Measurements from ENCODE around the gene ADGRD1. TPM values are rescaled to one million over a fixed set of nuclear protein-coding genes. Genes with fewer than 3 reads are reported as not detected.

ADGRD1 gene
- polyA plus RNA-seq, 3 donors, result 4.7 to 17.9 (median 4.9) TPM

- 100% methylated on average over 3 of the region's 4 CpGs for WGBS (ENCODE audit: insufficient coverage)
- no peak for DNase-seq
- Mint-ChIP-seq H3K4me3 (no peak overlapping the region), H3K4me1 (peaks cover 17% of the 10 kb centered on the region), H3K9me3 (peaks cover 0 to 2% (median 0%) of the 10 kb centered on the region in 7 donors), H3K36me3 (peaks cover 0 to 1% of the 10 kb centered on the region in 2 donors), H3K27ac (peak overlapping the region in 1 of 7 donors; percentile 38), H3K27me3 (ENCODE audit: low read depth in 3 of 3) (peaks cover 7 to 17% (median 11%) of the 10 kb centered on the region in 3 donors)
- peaks cover 40% of the 10 kb centered on the region for H4K20me1 ChIP-seq (ENCODE audit: insufficient read depth, low read length)
- no peak overlapping the region for H3K9ac ChIP-seq (ENCODE audit: insufficient read depth, low read length, poor library complexity, severe bottlenecking)
- H2AFZ ChIP-seq (ENCODE audit: insufficient read depth, low read depth, low read length, poor library complexity, severe bottlenecking), result no peak overlapping the region
- peaks cover 0 to 16% of the 10 kb centered on the region in 2 donors for H3K4me1 ChIP-seq (ENCODE audit: control insufficient read depth in 1 of 2, insufficient read depth in 2 of 2, low read length in 2 of 2)
- no peaks in the 10 kb centered on the region for H3K9me3 ChIP-seq (replicated peaks in 1 of 2; ENCODE audit: control insufficient read depth in 1 of 2, insufficient read depth in 1 of 2, low read length in 2 of 2)
- H3K79me2 ChIP-seq (ENCODE audit: insufficient read depth, low read length), result no peaks in the 10 kb centered on the region
- TF ChIP-seq, protein P1, sequence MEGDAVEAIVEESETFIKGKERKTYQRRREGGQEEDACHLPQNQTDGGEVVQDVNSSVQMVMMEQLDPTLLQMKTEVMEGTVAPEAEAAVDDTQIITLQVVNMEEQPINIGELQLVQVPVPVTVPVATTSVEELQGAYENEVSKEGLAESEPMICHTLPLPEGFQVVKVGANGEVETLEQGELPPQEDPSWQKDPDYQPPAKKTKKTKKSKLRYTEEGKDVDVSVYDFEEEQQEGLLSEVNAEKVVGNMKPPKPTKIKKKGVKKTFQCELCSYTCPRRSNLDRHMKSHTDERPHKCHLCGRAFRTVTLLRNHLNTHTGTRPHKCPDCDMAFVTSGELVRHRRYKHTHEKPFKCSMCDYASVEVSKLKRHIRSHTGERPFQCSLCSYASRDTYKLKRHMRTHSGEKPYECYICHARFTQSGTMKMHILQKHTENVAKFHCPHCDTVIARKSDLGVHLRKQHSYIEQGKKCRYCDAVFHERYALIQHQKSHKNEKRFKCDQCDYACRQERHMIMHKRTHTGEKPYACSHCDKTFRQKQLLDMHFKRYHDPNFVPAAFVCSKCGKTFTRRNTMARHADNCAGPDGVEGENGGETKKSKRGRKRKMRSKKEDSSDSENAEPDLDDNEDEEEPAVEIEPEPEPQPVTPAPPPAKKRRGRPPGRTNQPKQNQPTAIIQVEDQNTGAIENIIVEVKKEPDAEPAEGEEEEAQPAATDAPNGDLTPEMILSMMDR (IDR thresholded peaks at IDR 0.05), result no peak
- intact Hi-C loops (cut with micrococcal nuclease), result no loop called here
- H3K27ac ChIP-seq (ENCODE audit: low read depth in 1 of 2, low read length in 2 of 2), result no peak overlapping the region
- no peaks in the 10 kb centered on the region for H3K27me3 ChIP-seq (ENCODE audit: control insufficient read depth in 2 of 2, insufficient read depth in 2 of 2, low read length in 2 of 2)
- H3K4me3 ChIP-seq (replicated peaks in 1 of 3; ENCODE audit: low read depth in 2 of 3, low read length in 3 of 3), result no peak overlapping the region
- no peak overlapping the region for H3K4me2 ChIP-seq (replicated peaks; ENCODE audit: extremely low read depth, low read length, poor library complexity, severe bottlenecking)
- no peaks in the 10 kb centered on the region for H3K36me3 ChIP-seq (replicated peaks in 1 of 2; ENCODE audit: control insufficient read depth in 1 of 2, insufficient read depth in 2 of 2, low read length in 2 of 2)
These were observed 97.4 kb downstream of the ADGRD1 start for GRCh38 chr12:131051155-131051473.

DNA sequence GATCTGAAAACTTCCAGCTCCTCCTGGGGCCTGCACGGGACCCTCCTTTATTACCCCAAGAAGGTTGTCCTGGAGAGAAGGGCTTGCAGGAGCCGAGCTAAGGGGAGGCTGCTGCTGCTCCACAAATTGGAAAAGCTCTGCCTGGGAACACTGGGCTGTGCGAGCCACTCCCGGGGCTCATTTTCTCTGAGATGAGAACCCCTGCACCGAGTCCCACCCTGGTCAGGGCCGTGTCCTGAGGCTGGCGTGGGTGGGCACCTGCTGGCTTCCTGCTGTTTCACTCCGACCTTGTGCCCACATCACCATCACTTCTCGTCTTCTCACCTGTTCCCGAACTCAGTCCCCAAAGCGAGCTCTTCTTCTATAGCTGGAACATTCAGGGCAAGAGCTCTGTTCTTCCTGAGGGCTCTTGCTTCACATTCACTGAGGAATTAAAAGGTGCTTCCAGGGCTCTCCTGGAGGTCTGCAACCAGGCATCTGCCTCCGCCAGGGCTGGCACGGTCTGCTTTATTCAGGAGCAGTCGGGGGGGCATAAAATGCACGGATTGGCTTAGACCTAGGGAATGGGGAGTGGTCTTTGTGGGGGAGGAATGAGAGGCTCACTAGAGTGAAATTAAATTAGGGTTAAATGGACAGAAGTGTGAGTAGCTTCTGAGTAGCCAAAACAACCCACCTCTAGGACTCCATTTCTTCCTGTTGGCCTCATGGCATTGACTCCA is 98.5 kb downstream of the ADGRD1 start:
- intact Hi-C loops (cut with micrococcal nuclease), result no loop called here
- Histone ChIP-seq H3K4me3 (replicated peaks in 1 of 3; ENCODE audit: low read depth in 2 of 3, low read length in 3 of 3) (no peak overlapping the region), H3K27ac (ENCODE audit: low read depth in 1 of 2, low read length in 2 of 2) (no peak overlapping the region), H3K9ac (ENCODE audit: insufficient read depth, low read length, poor library complexity, severe bottlenecking) (no peak overlapping the region), H3K36me3 (replicated peaks in 1 of 2; ENCODE audit: control insufficient read depth in 1 of 2, insufficient read depth in 2 of 2, low read length in 2 of 2) (no peaks in the 10 kb centered on the region), H3K4me1 (ENCODE audit: control insufficient read depth in 1 of 2, insufficient read depth in 2 of 2, low read length in 2 of 2) (peaks cover 0 to 12% of the 10 kb centered on the region in 2 donors), H3K4me2 (replicated peaks; ENCODE audit: extremely low read depth, low read length, poor library complexity, severe bottlenecking) (no peak overlapping the region), H4K20me1 (ENCODE audit: insufficient read depth, low read length) (peaks cover 35% of the 10 kb centered on the region), H2AFZ (ENCODE audit: insufficient read depth, low read depth, low read length, poor library complexity, severe bottlenecking) (no peak overlapping the region), H3K79me2 (ENCODE audit: insufficient read depth, low read length) (no peaks in the 10 kb centered on the region), H3K27me3 (ENCODE audit: control insufficient read depth in 2 of 2, insufficient read depth in 2 of 2, low read length in 2 of 2) (no peaks in the 10 kb centered on the region), H3K9me3 (replicated peaks in 1 of 2; ENCODE audit: control insufficient read depth in 1 of 2, insufficient read depth in 1 of 2, low read length in 2 of 2) (no peaks in the 10 kb centered on the region)
- Mint-ChIP-seq H3K4me3 (no peak overlapping the region), H3K9me3 (peaks cover 0 to 2% (median 0%) of the 10 kb centered on the region in 7 donors), H3K36me3 (peaks cover 0 to 1% of the 10 kb centered on the region in 2 donors), H3K27me3 (ENCODE audit: low read depth in 3 of 3) (peaks cover 8 to 23% (median 13%) of the 10 kb centered on the region in 3 donors), H3K4me1 (peaks cover 14% of the 10 kb centered on the region), H3K27ac (no peak overlapping the region)
- TF ChIP-seq, protein P1 (IDR thresholded peaks at IDR 0.05), result no peak
- no peak for DNase-seq
- WGBS (ENCODE audit: insufficient coverage), result 91% methylated on average over 14 of the region's 15 CpGs
